Uterus (tissue), 4 donors: ENCODE results near the gene SRCIN1. TPM values are rescaled to one million over a fixed set of nuclear protein-coding genes. Genes with fewer than 3 reads are reported as not detected.
"Not testable (repeated sequence)": the region's sequence is repeated elsewhere in the genome, so short reads cannot be mapped to it uniquely, and the experiment has no call there.

Experiments
- DNase-seq, 2 donors: peaks; one replicate each; pipeline ENCODE4 v3.0.0-alpha.2; 2019 to 2020
- H3K27ac ChIP-seq, 2 donors: fragments of 200-600 bp; sonication (generic); 1 replicate in 1 of 2; 2 replicates in 1 of 2; pipeline ENCODE4 v1.5.1; 2016 to 2018
- H3K27me3 ChIP-seq, 2 donors: fragments of 200-600 bp; sonication (generic); one replicate each; pipeline ENCODE4 v1.5.1; 2018 to 2019; ENCODE audit warnings: control low read depth in 1 of 2
- H3K36me3 ChIP-seq, 2 donors: fragments of 200-600 bp; sonication (generic); one replicate each; pipeline ENCODE4 v1.5.1; 2019; ENCODE audit warnings: control low read depth in 1 of 2
- H3K4me1 ChIP-seq, 2 donors: fragments of 200-600 bp; sonication (generic); one replicate each; pipeline ENCODE4 v1.5.1; 2018 to 2019; ENCODE audit warnings: control low read depth in 1 of 2
- H3K4me3 ChIP-seq, 2 donors: fragments of 200-600 bp; sonication (generic); 1 replicate in 1 of 2; 2 replicates in 1 of 2; pipeline ENCODE4 v1.5.1; 2018 to 2019; ENCODE audit warnings: mild to moderate bottlenecking in 1 of 2
- H3K9me3 ChIP-seq, 2 donors: fragments of 200-600 bp; sonication (generic); one replicate each; pipeline ENCODE4 v1.5.1; 2019; ENCODE audit warnings: control low read depth in 1 of 2
- POLR2A ChIP-seq, 2 donors: fragments of 450-650 bp; IDR thresholded peaks; one replicate each; pipeline ENCODE4 v1.6.1; 2016; ENCODE audit warnings: antibody characterized with exemption in 2 of 2, mild to moderate bottlenecking in 1 of 2, moderate library complexity in 1 of 2
- intact Hi-C: fragments of 100-400 bp; cut with DNase I; formaldehyde crosslinking; loops from one replicate; pipeline ENCODE4 v1.15.1; 2023; ENCODE audit warnings: low total_unique reads
- total RNA-seq, 4 donors: library from RNA; depleted of rRNA in 3 of 4; stranded (reverse); fragments of >200 nt in 3 of 4; gene quantifications; one replicate each; pipeline versions ENCODE4 v1.1.0 to v1.2.4, GENCODE V29; 2014 to 2023
- TF ChIP-seq, protein P1 (sequence below), 4 experiments: fragments of 200-600 bp in 2 of 4; fragments of 450-650 bp in 2 of 4; sonication (generic) in 2 of 4; IDR thresholded peaks; one replicate each; pipeline ENCODE4 v1.5.1; 2016 to 2019; ENCODE audit warnings: antibody characterized with exemption in 4 of 4, mild to moderate bottlenecking in 2 of 4, moderate library complexity in 1 of 4
- donor health status: DM: yes; HTN: yes; CAD: no.

Gene SRCIN1
- total RNA-seq, 4 donors from 2014 or later = 3.4 to 6.6 TPM; not detected in 2

DNA sequence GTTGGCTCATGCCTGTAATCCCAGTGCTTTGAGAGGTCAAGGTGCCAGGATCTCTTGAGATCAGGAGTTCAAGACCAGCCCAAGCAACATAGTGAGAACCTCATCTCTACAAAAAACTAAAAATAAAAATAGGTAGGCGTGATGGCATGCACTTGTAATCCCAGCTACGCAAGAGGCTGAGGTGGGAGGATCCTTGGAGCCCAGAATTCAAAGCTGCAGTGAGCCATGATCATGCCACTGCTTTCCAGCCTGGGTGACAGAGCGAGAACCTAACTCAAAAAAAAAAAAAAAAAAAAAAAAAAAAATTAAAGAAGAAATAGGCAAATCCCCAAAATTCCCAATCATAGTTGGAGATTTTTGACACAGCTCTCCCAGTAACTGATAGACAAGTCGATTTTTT, 32.2 kb upstream of the SRCIN1 start:
- Histone ChIP-seq H3K36me3 (no peaks in the 10 kb centered on the region), H3K4me1 (no peaks in the 10 kb centered on the region), H3K9me3 (no peaks in the 10 kb centered on the region), H3K27me3 (no peaks in the 10 kb centered on the region), H3K27ac (no peak overlapping the region), H3K4me3 (no peak overlapping the region)
- TF ChIP-seq, protein P1, sequence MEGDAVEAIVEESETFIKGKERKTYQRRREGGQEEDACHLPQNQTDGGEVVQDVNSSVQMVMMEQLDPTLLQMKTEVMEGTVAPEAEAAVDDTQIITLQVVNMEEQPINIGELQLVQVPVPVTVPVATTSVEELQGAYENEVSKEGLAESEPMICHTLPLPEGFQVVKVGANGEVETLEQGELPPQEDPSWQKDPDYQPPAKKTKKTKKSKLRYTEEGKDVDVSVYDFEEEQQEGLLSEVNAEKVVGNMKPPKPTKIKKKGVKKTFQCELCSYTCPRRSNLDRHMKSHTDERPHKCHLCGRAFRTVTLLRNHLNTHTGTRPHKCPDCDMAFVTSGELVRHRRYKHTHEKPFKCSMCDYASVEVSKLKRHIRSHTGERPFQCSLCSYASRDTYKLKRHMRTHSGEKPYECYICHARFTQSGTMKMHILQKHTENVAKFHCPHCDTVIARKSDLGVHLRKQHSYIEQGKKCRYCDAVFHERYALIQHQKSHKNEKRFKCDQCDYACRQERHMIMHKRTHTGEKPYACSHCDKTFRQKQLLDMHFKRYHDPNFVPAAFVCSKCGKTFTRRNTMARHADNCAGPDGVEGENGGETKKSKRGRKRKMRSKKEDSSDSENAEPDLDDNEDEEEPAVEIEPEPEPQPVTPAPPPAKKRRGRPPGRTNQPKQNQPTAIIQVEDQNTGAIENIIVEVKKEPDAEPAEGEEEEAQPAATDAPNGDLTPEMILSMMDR (IDR thresholded peaks at IDR 0.05) = no peak
- TF ChIP-seq POLR2A (IDR thresholded peaks at IDR 0.05) = no peak
- intact Hi-C loops = no loop called here
- no peak for DNase-seq

GRCh38 chr17:38636054-38636453, 30.3 kb upstream of the SRCIN1 start:
- TF ChIP-seq POLR2A (IDR thresholded peaks at IDR 0.05) = no peak
- TF ChIP-seq, protein P1 (IDR thresholded peaks at IDR 0.05) = no peak
- no peak for DNase-seq
- H3K9me3 ChIP-seq = no peaks in the 10 kb centered on the region
- no peaks in the 10 kb centered on the region for H3K4me1 ChIP-seq
- no peak overlapping the region for H3K27ac ChIP-seq
- H3K27me3 ChIP-seq = no peaks in the 10 kb centered on the region
- H3K4me3 ChIP-seq = no peak overlapping the region
- intact Hi-C loops = no loop called here
- H3K36me3 ChIP-seq = no peaks in the 10 kb centered on the region

DNA sequence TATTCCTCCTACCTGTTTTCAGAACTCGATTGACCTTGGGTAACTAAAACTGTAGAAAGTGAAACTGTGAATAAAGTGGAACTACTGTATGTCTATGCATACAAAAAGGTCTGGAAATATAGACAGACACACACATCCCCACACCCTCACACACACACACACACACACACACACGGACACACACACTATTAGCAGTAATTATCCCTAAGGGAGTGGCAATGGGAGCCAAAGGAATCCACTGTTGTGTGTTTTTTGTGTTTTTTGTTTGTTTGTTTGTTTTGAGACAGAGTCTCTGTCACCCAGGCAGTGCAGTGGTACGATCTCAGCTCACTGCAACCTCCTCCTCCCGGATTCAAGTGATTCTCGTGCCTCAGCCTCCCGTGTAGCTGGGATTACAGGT, 26.6 kb upstream of the SRCIN1 start:
- no peaks in the 10 kb centered on the region for H3K9me3 ChIP-seq
- no peak for DNase-seq

DNA sequence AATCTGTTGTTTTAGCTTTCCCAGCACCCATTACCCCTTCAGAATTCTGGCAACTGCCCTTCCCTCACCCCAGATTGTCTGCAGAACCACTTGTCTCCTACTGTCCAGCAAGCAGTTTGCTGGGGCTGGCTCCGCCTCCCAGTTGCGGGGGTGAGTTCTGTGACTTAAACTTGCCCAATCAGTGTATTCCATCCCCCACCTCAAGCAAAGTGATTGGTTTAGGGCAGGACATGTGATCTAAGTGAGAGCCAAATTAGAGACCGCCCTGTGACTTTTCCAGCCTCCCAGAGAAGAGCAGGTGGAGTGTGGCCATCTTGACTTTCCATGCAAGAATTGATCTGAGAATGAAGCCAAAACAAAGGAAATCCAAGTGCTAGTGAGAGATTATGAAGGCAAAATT, 22.7 kb upstream of the SRCIN1 start:
- no peak overlapping the region for H3K27ac ChIP-seq
- H3K36me3 ChIP-seq = no peaks in the 10 kb centered on the region
- no peaks in the 10 kb centered on the region for H3K4me1 ChIP-seq
- DNase-seq = no peak
- H3K27me3 ChIP-seq = no peaks in the 10 kb centered on the region
- H3K9me3 ChIP-seq = no peaks in the 10 kb centered on the region
- intact Hi-C loops = no loop called here
- H3K4me3 ChIP-seq = no peak overlapping the region
- no peak for TF ChIP-seq POLR2A (IDR thresholded peaks at IDR 0.05)
- TF ChIP-seq, protein P1 (IDR thresholded peaks at IDR 0.05) = no peak

More for the DNA sequence above, 26.6 kb upstream of the SRCIN1 start:
- Histone ChIP-seq H3K36me3 (no peaks in the 10 kb centered on the region), H3K4me1 (no peaks in the 10 kb centered on the region), H3K27me3 (no peaks in the 10 kb centered on the region), H3K27ac (no peak overlapping the region), H3K4me3 (no peak overlapping the region)
- TF ChIP-seq POLR2A (IDR thresholded peaks at IDR 0.05) = no peak
- TF ChIP-seq, protein P1 (IDR thresholded peaks at IDR 0.05) = no peak
- intact Hi-C loops = no loop called here

GRCh38 chr17:38627957-38628356, 22.2 kb upstream of the SRCIN1 start:
- no peaks in the 10 kb centered on the region for H3K27me3 ChIP-seq
- H3K4me1 ChIP-seq = no peaks in the 10 kb centered on the region
- no peaks in the 10 kb centered on the region for H3K9me3 ChIP-seq
- TF ChIP-seq POLR2A (IDR thresholded peaks at IDR 0.05) = no peak
- TF ChIP-seq, protein P1 (IDR thresholded peaks at IDR 0.05) = no peak
- H3K27ac ChIP-seq = no peak overlapping the region
- intact Hi-C loops = no loop called here
- H3K36me3 ChIP-seq = no peaks in the 10 kb centered on the region
- no peak overlapping the region for H3K4me3 ChIP-seq
- DNase-seq = no peak

DNA sequence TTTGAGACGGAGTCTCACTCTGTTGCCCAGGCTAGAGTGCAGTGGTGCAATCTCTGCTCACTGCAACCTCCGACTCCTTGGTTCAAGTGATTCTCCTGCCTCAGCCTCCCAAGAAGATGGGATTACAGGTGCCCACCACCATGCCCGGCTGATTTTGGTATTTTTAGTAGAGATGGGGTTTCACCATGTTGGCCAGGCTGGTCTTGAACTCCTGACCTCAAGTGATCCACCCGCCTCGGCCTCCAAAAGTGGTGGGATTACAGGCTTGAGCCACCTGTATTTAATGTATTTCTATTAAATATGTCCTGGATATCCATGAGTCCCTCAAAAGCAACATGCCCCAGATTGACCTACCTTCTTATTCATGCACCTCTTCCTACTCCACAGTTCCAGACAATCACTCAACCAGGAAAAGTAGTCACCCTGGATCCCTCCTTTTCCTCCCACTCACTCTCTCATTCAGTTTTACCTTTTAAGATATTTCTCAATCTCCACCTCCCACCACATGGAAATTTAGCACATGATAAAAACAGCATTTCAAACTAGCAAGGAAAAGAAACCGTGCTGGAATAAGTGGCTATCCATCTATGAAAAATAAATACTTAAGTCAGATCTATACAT, 21.0 kb upstream of the SRCIN1 start:
- intact Hi-C loops, H3K9me3 ChIP-seq, H3K27ac ChIP-seq, H3K27me3 ChIP-seq, H3K4me1 ChIP-seq, DNase-seq, H3K4me3 ChIP-seq, H3K36me3 ChIP-seq: not testable (repeated sequence)
